Measurements from ENCODE around the gene PDE4DIP.
"Not testable (repeated sequence)": the region's sequence is repeated elsewhere in the genome, so short reads cannot be mapped to it uniquely, and the experiment has no call there.

PDE4DIP gene

GRCh38 chr1:149009761-149010160 is 165.5 kb downstream of the PDE4DIP start:
- H3K4me2 ChIP-seq (ENCODE audit: low read length, poor library complexity, severe bottlenecking); H3K9me3 ChIP-seq (ENCODE audit: control insufficient read depth, low read length); H3K18ac ChIP-seq (ENCODE audit: low read depth in 1 of 2, low read length in 2 of 2); H3K79me1 ChIP-seq (replicated peaks; ENCODE audit: low read length, poor library complexity, severe bottlenecking); H3K23ac ChIP-seq (ENCODE audit: low read length in 2 of 2); H3K4me1 ChIP-seq (ENCODE audit: control insufficient read depth, insufficient read depth, low read depth, low read length); H2AK5ac ChIP-seq (ENCODE audit: low read length, severe bottlenecking); H3K9ac ChIP-seq (ENCODE audit: low read length); H3K4ac ChIP-seq (ENCODE audit: low read depth in 1 of 2, low read length in 2 of 2); H3K27ac ChIP-seq (ENCODE audit: low read length, poor library complexity, severe bottlenecking); H3K4me3 ChIP-seq (ENCODE audit: insufficient read depth in 1 of 2, low read depth in 1 of 2, low read length in 2 of 2); H3K27me3 ChIP-seq (ENCODE audit: control insufficient read depth in 1 of 2, insufficient read depth in 1 of 2, low read length in 2 of 2); H2BK12ac ChIP-seq (ENCODE audit: low read length in 2 of 2); H2AFZ ChIP-seq (ENCODE audit: low read depth, low read length); DNase-seq; H4K91ac ChIP-seq (ENCODE audit: low read length); H2BK120ac ChIP-seq (ENCODE audit: low read depth, low read length); H4K8ac ChIP-seq (ENCODE audit: low read length); H2BK15ac ChIP-seq (ENCODE audit: low read depth, poor library complexity, severe bottlenecking); H3K14ac ChIP-seq (ENCODE audit: low read length in 2 of 2); H2BK5ac ChIP-seq (ENCODE audit: low read depth, low read length, poor library complexity, severe bottlenecking): not testable (repeated sequence)
- peaks cover 4 to 13% of the 10 kb centered on the region in 2 experiments for H3K36me3 ChIP-seq (ENCODE audit: control insufficient read depth in 1 of 2, insufficient read depth in 2 of 2, low read depth in 1 of 2, low read length in 2 of 2)
- WGBS: 94% methylated on average over 2 of the region's 3 CpGs

- H2BK15ac ChIP-seq (ENCODE audit: low read depth, poor library complexity, severe bottlenecking); H2AK5ac ChIP-seq (ENCODE audit: low read length, severe bottlenecking); H3K79me1 ChIP-seq (replicated peaks; ENCODE audit: low read length, poor library complexity, severe bottlenecking); H3K27ac ChIP-seq (ENCODE audit: low read length, poor library complexity, severe bottlenecking); H2BK5ac ChIP-seq (ENCODE audit: low read depth, low read length, poor library complexity, severe bottlenecking); H3K9ac ChIP-seq (ENCODE audit: low read length); H3K27me3 ChIP-seq (ENCODE audit: control insufficient read depth in 1 of 2, insufficient read depth in 1 of 2, low read length in 2 of 2); H2AFZ ChIP-seq (ENCODE audit: low read depth, low read length); H3K4me1 ChIP-seq (ENCODE audit: control insufficient read depth, insufficient read depth, low read depth, low read length); H2BK120ac ChIP-seq (ENCODE audit: low read depth, low read length); H4K8ac ChIP-seq (ENCODE audit: low read length); H3K4ac ChIP-seq (ENCODE audit: low read depth in 1 of 2, low read length in 2 of 2); H3K9me3 ChIP-seq (ENCODE audit: control insufficient read depth, low read length); H2BK12ac ChIP-seq (ENCODE audit: low read length in 2 of 2); H3K14ac ChIP-seq (ENCODE audit: low read length in 2 of 2); H3K23ac ChIP-seq (ENCODE audit: low read length in 2 of 2); H3K4me3 ChIP-seq (ENCODE audit: insufficient read depth in 1 of 2, low read depth in 1 of 2, low read length in 2 of 2); H4K91ac ChIP-seq (ENCODE audit: low read length); DNase-seq; H3K18ac ChIP-seq (ENCODE audit: low read depth in 1 of 2, low read length in 2 of 2); H3K4me2 ChIP-seq (ENCODE audit: low read length, poor library complexity, severe bottlenecking): not testable (repeated sequence)
- H3K36me3 ChIP-seq (ENCODE audit: control insufficient read depth in 1 of 2, insufficient read depth in 2 of 2, low read depth in 1 of 2, low read length in 2 of 2): peaks cover 4 to 10% of the 10 kb centered on the region in 2 experiments
- no CpG with 5 or more reads among the region's 5 CpGs for WGBS
These were observed 168.4 kb downstream of the PDE4DIP start for GRCh38 chr1:149012599-149012998.

GRCh38 chr1:149013513-149013912 is 169.3 kb downstream of the PDE4DIP start:
- not testable (repeated sequence) for H4K8ac ChIP-seq (ENCODE audit: low read length); H2AK5ac ChIP-seq (ENCODE audit: low read length, severe bottlenecking); H2BK120ac ChIP-seq (ENCODE audit: low read depth, low read length); H3K23ac ChIP-seq (ENCODE audit: low read length in 2 of 2); H3K27me3 ChIP-seq (ENCODE audit: control insufficient read depth in 1 of 2, insufficient read depth in 1 of 2, low read length in 2 of 2); H3K9me3 ChIP-seq (ENCODE audit: control insufficient read depth, low read length); H2BK5ac ChIP-seq (ENCODE audit: low read depth, low read length, poor library complexity, severe bottlenecking); H3K79me1 ChIP-seq (replicated peaks; ENCODE audit: low read length, poor library complexity, severe bottlenecking); H3K4me2 ChIP-seq (ENCODE audit: low read length, poor library complexity, severe bottlenecking); H4K91ac ChIP-seq (ENCODE audit: low read length); H3K27ac ChIP-seq (ENCODE audit: low read length, poor library complexity, severe bottlenecking); H2AFZ ChIP-seq (ENCODE audit: low read depth, low read length); H3K18ac ChIP-seq (ENCODE audit: low read depth in 1 of 2, low read length in 2 of 2); H2BK12ac ChIP-seq (ENCODE audit: low read length in 2 of 2); H3K4me1 ChIP-seq (ENCODE audit: control insufficient read depth, insufficient read depth, low read depth, low read length); H3K9ac ChIP-seq (ENCODE audit: low read length); H3K4me3 ChIP-seq (ENCODE audit: insufficient read depth in 1 of 2, low read depth in 1 of 2, low read length in 2 of 2); H2BK15ac ChIP-seq (ENCODE audit: low read depth, poor library complexity, severe bottlenecking); DNase-seq; H3K4ac ChIP-seq (ENCODE audit: low read depth in 1 of 2, low read length in 2 of 2); H3K14ac ChIP-seq (ENCODE audit: low read length in 2 of 2)
- no CpG with 5 or more reads among the region's 4 CpGs for WGBS
- H3K36me3 ChIP-seq (ENCODE audit: control insufficient read depth in 1 of 2, insufficient read depth in 2 of 2, low read depth in 1 of 2, low read length in 2 of 2): peaks cover 4 to 10% of the 10 kb centered on the region in 2 experiments

- H4K91ac ChIP-seq (ENCODE audit: low read length); H3K36me3 ChIP-seq (ENCODE audit: control insufficient read depth in 1 of 2, insufficient read depth in 2 of 2, low read depth in 1 of 2, low read length in 2 of 2); H2BK120ac ChIP-seq (ENCODE audit: low read depth, low read length); H2AFZ ChIP-seq (ENCODE audit: low read depth, low read length); H3K4ac ChIP-seq (ENCODE audit: low read depth in 1 of 2, low read length in 2 of 2); H3K4me1 ChIP-seq (ENCODE audit: control insufficient read depth, insufficient read depth, low read depth, low read length); H4K8ac ChIP-seq (ENCODE audit: low read length); H3K23ac ChIP-seq (ENCODE audit: low read length in 2 of 2); H3K14ac ChIP-seq (ENCODE audit: low read length in 2 of 2); H2AK5ac ChIP-seq (ENCODE audit: low read length, severe bottlenecking); H3K18ac ChIP-seq (ENCODE audit: low read depth in 1 of 2, low read length in 2 of 2); DNase-seq; H3K9me3 ChIP-seq (ENCODE audit: control insufficient read depth, low read length); H3K79me1 ChIP-seq (replicated peaks; ENCODE audit: low read length, poor library complexity, severe bottlenecking); H3K9ac ChIP-seq (ENCODE audit: low read length); H3K27me3 ChIP-seq (ENCODE audit: control insufficient read depth in 1 of 2, insufficient read depth in 1 of 2, low read length in 2 of 2); H3K4me3 ChIP-seq (ENCODE audit: insufficient read depth in 1 of 2, low read depth in 1 of 2, low read length in 2 of 2); H3K4me2 ChIP-seq (ENCODE audit: low read length, poor library complexity, severe bottlenecking); H3K27ac ChIP-seq (ENCODE audit: low read length, poor library complexity, severe bottlenecking); H2BK15ac ChIP-seq (ENCODE audit: low read depth, poor library complexity, severe bottlenecking); H2BK5ac ChIP-seq (ENCODE audit: low read depth, low read length, poor library complexity, severe bottlenecking); H2BK12ac ChIP-seq (ENCODE audit: low read length in 2 of 2): not testable (repeated sequence)
- no CpG with 5 or more reads among the region's 3 CpGs for WGBS
These were observed 171.3 kb downstream of the PDE4DIP start for GRCh38 chr1:149015522-149015921.

All from mesenchymal stem cell (in vitro differentiated cells and primary cell).